ENCODE data around the gene MYO5B.
A peak's percentile ranks its signal among the peaks of the same experiment; 100 is the strongest.
"Not testable (repeated sequence)": the region's sequence is repeated elsewhere in the genome, so short reads cannot be mapped to it uniquely, and the experiment has no call there.

MYO5B gene

GRCh38 chr18:49845629-49846360, 349.2 kb downstream of the MYO5B start:
- no peak for DNase-seq

GRCh38 chr18:49844903-49845302, 350.0 kb downstream of the MYO5B start:
- no peak for DNase-seq

- DNase-seq = no peak
Observed at GRCh38 chr18:49843778-49844625, 350.9 kb downstream of the MYO5B start.

- DNase-seq = no peak
Observed at GRCh38 chr18:49843131-49843530, 351.8 kb downstream of the MYO5B start.

- no peak for DNase-seq
Observed at GRCh38 chr18:49842656-49843055, 352.3 kb downstream of the MYO5B start.

GRCh38 chr18:49841236-49842217, 353.4 kb downstream of the MYO5B start:
- no peak for DNase-seq

- DNase-seq = no peak
Observed at GRCh38 chr18:49839012-49839411, 355.9 kb downstream of the MYO5B start.

GRCh38 chr18:49838381-49838780, 356.6 kb downstream of the MYO5B start:
- no peak for DNase-seq

- DNase-seq = no peak
Observed at GRCh38 chr18:49837889-49838288, 357.1 kb downstream of the MYO5B start.

GRCh38 chr18:49837316-49837835, 357.6 kb downstream of the MYO5B start:
- DNase-seq = not testable (repeated sequence)

GRCh38 chr18:49835405-49835804, 359.5 kb downstream of the MYO5B start:
- DNase-seq = no peak

GRCh38 chr18:49834258-49834657, 360.7 kb downstream of the MYO5B start:
- DNase-seq = no peak

- no peak for DNase-seq
Observed at GRCh38 chr18:49833814-49834213, 361.1 kb downstream of the MYO5B start.

GRCh38 chr18:49832221-49832647, 362.7 kb downstream of the MYO5B start:
- no peak for DNase-seq

- no peak for DNase-seq
Observed at GRCh38 chr18:49827996-49828395, 367.0 kb downstream of the MYO5B start.

GRCh38 chr18:49819823-49820671, 374.9 kb downstream of the MYO5B start:
- DNase-seq = no peak

GRCh38 chr18:49819071-49819662, 375.8 kb downstream of the MYO5B start:
- no peak for DNase-seq

GRCh38 chr18:49817947-49818346, 377.0 kb downstream of the MYO5B start:
- DNase-seq = no peak

- DNase-seq = no peak
Observed at GRCh38 chr18:49815927-49816326, 379.0 kb downstream of the MYO5B start.

GRCh38 chr18:49814147-49814499, 380.8 kb downstream of the MYO5B start:
- DNase-seq = peak; percentile 68
